Lung (tissue), 5 donors: ENCODE results near the gene TOPBP1. TPM values are rescaled to one million over a fixed set of nuclear protein-coding genes. Genes with fewer than 3 reads are reported as not detected.

Experiments
- polyA plus RNA-seq, 2 donors: library from polyadenylated mRNA; stranded (reverse); fragments of 200-250 nt; gene quantifications; one replicate each; pipeline ENCODE4 v1.2.1, GENCODE V29; 2013
- small RNA-seq: library from RNA; depleted of rRNA; stranded (forward); fragments of <200 nt; gene quantifications from one replicate; pipeline ENCODE3, GENCODE V24; 2014; ENCODE audit warnings: low replicate concordance
- total RNA-seq, 2 donors: library from RNA; depleted of rRNA in 1 of 2; stranded (reverse); fragments of >200 nt in 1 of 2; gene quantifications; one replicate each; pipeline ENCODE4 v1.2.1, GENCODE V29; 2014 to 2021
- donor health status: Bipolar disorder and iron deficiency.
- donor health status: healthy.
- donor health status: DM: yes; HTN: yes; CAD: no.

Gene TOPBP1
- total and polyA plus RNA-seq, 4 donors: 6.9 to 45.4 (median 13.7) TPM

Small RNAs within 50 kb of the gene (small RNA-seq; reads per million reads assigned to genes)
- gene RF00438 (not detected), gene RNA5SP140 (not detected), gene RNU6-678P (not detected)

Other genes with a start within 250 kb of the TOPBP1 start
- 100 to 1,000 TPM; 122 to 138 TPM for gene CDV3, start 88.3 kb downstream of the TOPBP1 start, total RNA-seq
- gene CDV3, start 88.3 kb downstream of the TOPBP1 start, polyA plus RNA-seq: 10 to 100 TPM; 50.5 to 87.0 TPM
- 10 to 100 TPM; 30.2 to 36.1 TPM for gene TF, start 84.5 kb upstream of the TOPBP1 start, total RNA-seq
- 1 to 10 TPM in 1 of 2 donors, under 1 TPM in 1; 0.59 to 1.2 TPM for gene TF, start 84.5 kb upstream of the TOPBP1 start, polyA plus RNA-seq
- gene SRPRB, start 143.9 kb upstream of the TOPBP1 start, total RNA-seq: 10 to 100 TPM; 20.3 to 82.4 TPM
- gene SRPRB, start 143.9 kb upstream of the TOPBP1 start, polyA plus RNA-seq: 10 to 100 TPM; 35.9 to 42.7 TPM
- 1 to 10 TPM; 3.3 to 5.1 TPM for gene RAB6B, start 233.9 kb upstream of the TOPBP1 start, total RNA-seq
- gene RAB6B, start 233.9 kb upstream of the TOPBP1 start, polyA plus RNA-seq: 1 to 10 TPM; 1.8 to 3.0 TPM